OCI-LY3 (cell line): ENCODE data around the gene ATP2B3.

ENCODE experiments used
- CTCF ChIP-seq: fragments of 200-600, 300-600 bp; sonication (generic); IDR thresholded peaks from 2 replicates; pipeline ENCODE4 v1.5.1; 2014; ENCODE audit warnings: antibody characterized with exemption, low read length, low read depth
- EZH2phosphoT487 ChIP-seq: fragments of 200-600 bp; shearing (Covaris generic); IDR thresholded peaks from 2 replicates; pipeline ENCODE4 v1.6.1; 2018; ENCODE audit warnings: antibody characterized with exemption, mixed run types, low read depth

DNA sequence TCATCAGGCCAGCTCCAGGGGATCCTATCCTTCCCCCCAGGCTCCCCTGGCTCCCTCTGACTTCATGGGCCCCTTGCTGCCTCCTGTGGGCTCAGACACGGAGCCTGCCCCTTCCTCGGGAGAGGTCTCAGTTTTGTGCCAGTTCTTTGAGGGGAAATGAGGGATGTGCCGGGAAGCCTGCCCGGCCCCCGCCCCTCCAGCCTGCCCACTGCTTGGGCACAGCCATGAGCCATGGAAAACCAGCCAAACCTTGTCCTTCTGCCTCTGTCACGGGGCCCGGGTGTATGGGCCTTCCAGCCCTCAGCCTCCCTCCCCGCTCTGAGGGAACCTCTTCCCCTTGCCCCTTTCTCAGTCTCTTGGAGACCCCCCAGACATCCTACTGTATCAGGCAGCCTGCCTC lies 15.9 kb upstream of the ATP2B3 start:
- TF ChIP-seq CTCF (no peak), EZH2phosphoT487 (no peak)
